Loucy (cell line): ENCODE results near the gene SSH2.

Experiments used
- CTCF ChIP-seq: fragments of 200-600 bp; sonication (generic); conservative IDR thresholded peaks from 2 replicates; pipeline ENCODE4 v1.5.1; 2014; ENCODE audit warnings: mild to moderate bottlenecking, antibody characterized with exemption, low read length
- EZH2phosphoT487 ChIP-seq: fragments of 200-600 bp; IDR thresholded peaks from 2 replicates; pipeline ENCODE4 v1.6.1; 2018; ENCODE audit warnings: antibody characterized with exemption, mild to moderate bottlenecking, moderate library complexity, borderline replicate concordance

GRCh38 chr17:29643817-29644160 is 286.2 kb downstream of the SSH2 start:
- TF ChIP-seq CTCF (no peak), EZH2phosphoT487 (no peak)
